OCI-LY1 (cell line): ENCODE measurements around the gene GOLIM4.

Source experiments
- CTCF ChIP-seq: fragments of 200-600 bp; sonication (generic), shearing (Covaris generic); IDR thresholded peaks from 2 replicates; pipeline ENCODE4 v1.5.1; 2017; ENCODE audit warnings: mild to moderate bottlenecking, antibody characterized with exemption, low read length, moderate library complexity, mixed read lengths
- EZH2 ChIP-seq: fragments of 200-600 bp; sonication (generic), shearing (Covaris generic); IDR thresholded peaks from 2 replicates; pipeline ENCODE4 v1.8.0; 2017; ENCODE audit warnings: borderline replicate concordance, mixed run types, mild to moderate bottlenecking, antibody characterized with exemption, low read length, moderate library complexity, mixed read lengths

GRCh38 chr3:168090306-168091085, 5.2 kb downstream of the GOLIM4 start:
- TF ChIP-seq EZH2 (no peak), CTCF (no peak)
